HG03025 (cell line): Measurements from ENCODE around the gene TTLL5.

Experiments
- ATAC-seq: cut with Tn5 transposase; IDR thresholded peaks from one replicate; pipeline ENCODE4 v1.9.1; 2021; ENCODE audit warnings: mild to moderate bottlenecking, moderate library complexity; ENCODE audit not compliant: unreplicated experiment, low FRiP score

TTLL5 gene

DNA sequence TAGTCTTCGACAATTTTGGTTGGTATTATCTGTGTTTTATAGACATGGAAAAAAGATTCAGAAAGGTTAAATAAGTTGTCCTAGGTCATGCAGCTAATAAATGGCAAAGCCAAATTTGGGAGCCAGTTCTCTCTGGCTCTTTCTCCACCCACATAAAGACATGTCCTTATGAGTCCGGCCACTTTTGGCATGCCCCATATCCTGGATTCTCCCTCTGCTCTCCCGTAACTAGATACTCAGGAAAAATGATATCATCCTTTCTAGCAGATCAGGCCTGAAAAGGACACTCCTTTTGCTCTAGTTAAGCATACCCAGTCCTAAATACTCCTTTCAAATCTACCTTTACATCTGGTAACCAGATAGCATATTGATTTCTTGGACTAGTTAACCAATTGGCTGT, 64.4 kb downstream of the TTLL5 start:
- no peak for ATAC-seq

GRCh38 chr14:75726321-75726720, 65.3 kb downstream of the TTLL5 start:
- no peak for ATAC-seq

DNA sequence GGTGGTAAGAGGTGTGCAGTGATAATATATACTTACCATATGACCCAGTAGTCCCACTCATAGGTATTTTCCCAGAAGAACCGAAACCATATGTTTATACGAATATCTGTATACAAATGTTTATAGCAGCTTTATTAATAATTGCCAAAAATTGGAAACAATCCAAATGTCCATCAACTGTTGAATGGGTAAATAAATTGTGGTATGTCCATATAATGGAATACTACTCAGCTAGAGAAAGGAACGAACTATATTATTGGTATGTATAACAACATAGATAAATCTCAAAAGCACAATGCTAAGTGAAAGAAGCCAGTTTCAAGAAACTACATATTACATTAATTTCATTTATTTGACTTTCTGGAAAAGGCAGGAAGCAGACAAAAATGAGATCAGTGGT, 66.1 kb downstream of the TTLL5 start:
- ATAC-seq, result no peak

- no peak for ATAC-seq
These were observed 71.8 kb downstream of the TTLL5 start for GRCh38 chr14:75732888-75733287.

- ATAC-seq, result no peak
These were observed 73.8 kb downstream of the TTLL5 start for GRCh38 chr14:75734854-75735253.

GRCh38 chr14:75736845-75737485, 75.9 kb downstream of the TTLL5 start:
- ATAC-seq, result no peak

DNA sequence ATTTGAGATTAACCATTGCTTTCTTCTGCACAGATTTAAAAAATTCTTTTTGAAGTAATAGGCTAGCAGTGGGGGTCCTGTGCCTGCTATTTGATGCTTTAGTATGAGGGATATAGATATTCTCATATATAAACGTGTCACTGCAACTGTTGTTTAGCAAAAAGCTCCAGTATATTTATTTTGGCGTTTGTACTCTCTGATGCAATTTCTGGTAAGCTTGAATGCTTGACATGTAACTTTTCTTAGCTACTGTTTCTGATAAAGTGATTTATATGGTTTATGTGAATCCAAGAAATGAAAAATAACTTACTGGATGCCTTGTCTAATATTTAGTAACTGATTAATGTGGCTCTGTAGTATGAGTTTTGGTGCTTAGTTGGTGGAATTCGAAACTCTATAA, 77.1 kb downstream of the TTLL5 start:
- no peak for ATAC-seq

GRCh38 chr14:75742867-75743266, 81.8 kb downstream of the TTLL5 start:
- ATAC-seq, result no peak

- ATAC-seq, result no peak
These were observed 86.9 kb downstream of the TTLL5 start for GRCh38 chr14:75747899-75748298.

DNA sequence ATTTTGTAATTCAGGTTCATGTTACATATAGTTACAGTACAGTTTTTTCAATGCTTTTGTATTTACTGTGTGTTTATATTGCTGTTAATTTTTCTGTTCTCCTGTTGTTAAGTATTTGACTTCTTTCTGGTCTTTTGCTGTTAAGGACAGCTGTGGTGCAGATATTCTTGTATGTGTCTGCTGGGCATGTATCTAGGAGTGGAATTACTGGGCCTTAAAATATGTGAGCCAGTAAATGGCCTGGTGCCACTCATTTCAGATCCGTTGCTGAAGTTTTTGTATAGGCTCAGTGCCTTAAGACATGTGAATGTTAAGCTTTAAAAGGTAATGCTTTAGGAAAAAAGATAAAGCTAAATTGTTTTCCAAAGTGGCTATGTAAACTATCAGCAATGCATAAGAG, 87.3 kb downstream of the TTLL5 start:
- ATAC-seq, result no peak

- ATAC-seq, result no peak
These were observed 90.2 kb downstream of the TTLL5 start for GRCh38 chr14:75751296-75751695.

- no peak for ATAC-seq
These were observed 91.0 kb downstream of the TTLL5 start for GRCh38 chr14:75752086-75752485.

GRCh38 chr14:75752907-75753594, 92.0 kb downstream of the TTLL5 start:
- no peak for ATAC-seq

GRCh38 chr14:75753696-75754095, 92.7 kb downstream of the TTLL5 start:
- ATAC-seq, result no peak

DNA sequence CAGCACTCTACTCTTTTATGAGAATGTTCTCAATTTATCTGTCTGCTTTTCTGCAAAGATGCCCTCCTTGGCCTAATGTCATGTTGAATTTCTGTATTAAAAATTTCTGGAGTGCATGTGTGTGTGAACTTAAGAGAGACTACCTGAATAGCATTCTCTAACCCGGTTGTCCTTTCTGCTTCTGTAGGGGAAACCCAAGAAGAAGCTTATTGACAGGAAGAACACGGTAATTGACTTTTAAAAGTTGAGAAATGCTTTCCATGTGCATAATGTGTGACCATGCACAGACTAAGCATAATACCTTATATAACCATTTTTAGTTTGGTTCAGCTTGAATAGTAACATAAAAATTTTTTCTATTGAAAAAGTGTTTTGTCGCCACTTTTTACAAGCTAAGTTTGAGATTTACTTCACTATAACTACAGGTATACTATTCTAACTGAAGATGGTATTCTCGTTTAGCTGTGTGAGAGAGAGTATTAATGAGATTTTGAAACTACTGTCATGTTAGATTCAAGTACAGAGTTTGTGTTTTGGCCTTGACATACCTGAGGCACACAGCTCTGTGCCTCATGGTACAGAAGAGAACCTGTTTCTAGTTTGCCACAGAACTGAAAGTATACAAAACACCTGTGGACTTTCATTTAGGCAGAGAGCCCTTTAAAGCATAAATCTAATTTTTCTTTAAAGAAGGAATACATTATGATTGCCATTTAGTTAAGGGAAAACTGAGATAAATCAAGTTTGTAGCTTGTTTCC, 96.8 kb downstream of the TTLL5 start:
- no peak for ATAC-seq

GRCh38 chr14:75764020-75764419, 103.0 kb downstream of the TTLL5 start:
- no peak for ATAC-seq

- ATAC-seq, result no peak
These were observed 108.1 kb downstream of the TTLL5 start for GRCh38 chr14:75769047-75769685.

DNA sequence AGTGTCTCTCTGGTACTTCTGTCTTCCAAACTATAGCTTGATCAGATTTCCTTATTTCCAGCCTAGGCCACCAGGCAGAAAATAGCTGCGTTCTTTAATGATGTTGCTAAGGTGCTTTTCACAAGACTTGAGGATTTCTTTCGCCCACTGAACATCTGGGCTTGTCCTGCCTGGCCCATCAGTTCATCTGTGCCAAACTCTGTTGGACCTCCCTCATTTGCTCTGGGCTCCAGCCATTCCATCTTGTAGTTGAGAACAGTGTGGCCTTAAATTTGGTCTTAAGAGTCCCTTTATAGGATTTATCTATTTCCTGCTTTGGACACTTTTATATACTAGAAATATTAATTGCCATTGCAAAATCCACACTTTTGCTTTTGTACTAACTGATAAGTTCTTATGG, 109.6 kb downstream of the TTLL5 start:
- ATAC-seq, result no peak

GRCh38 chr14:75771595-75771994, 110.5 kb downstream of the TTLL5 start:
- ATAC-seq, result no peak

DNA sequence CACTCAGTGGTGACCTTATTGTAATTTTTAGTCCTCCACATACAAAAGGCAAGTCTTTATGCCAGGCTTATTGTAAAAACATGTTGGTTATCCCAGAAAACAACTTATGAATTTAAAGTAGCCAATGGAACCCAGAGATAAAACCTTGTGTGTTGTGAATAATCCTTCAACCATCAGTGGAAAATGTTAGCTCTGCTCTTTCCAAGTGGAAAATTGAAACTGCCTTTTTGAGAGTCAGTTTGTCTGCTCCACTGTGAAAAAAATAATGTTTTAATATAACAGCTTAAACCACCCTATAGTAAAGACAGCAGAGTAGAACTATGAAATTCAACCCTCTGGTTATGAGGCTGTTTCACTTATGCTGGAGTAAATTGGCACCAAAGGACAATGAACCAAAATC, 112.0 kb downstream of the TTLL5 start:
- no peak for ATAC-seq

- no peak for ATAC-seq
These were observed 120.0 kb downstream of the TTLL5 start for GRCh38 chr14:75781096-75781495.
